ENCODE data around the gene CXCL14.

GRCh38 chr5:135600971-135601381 is 22.2 kb upstream of the CXCL14 start:
- TF ChIP-seq, protein P1, sequence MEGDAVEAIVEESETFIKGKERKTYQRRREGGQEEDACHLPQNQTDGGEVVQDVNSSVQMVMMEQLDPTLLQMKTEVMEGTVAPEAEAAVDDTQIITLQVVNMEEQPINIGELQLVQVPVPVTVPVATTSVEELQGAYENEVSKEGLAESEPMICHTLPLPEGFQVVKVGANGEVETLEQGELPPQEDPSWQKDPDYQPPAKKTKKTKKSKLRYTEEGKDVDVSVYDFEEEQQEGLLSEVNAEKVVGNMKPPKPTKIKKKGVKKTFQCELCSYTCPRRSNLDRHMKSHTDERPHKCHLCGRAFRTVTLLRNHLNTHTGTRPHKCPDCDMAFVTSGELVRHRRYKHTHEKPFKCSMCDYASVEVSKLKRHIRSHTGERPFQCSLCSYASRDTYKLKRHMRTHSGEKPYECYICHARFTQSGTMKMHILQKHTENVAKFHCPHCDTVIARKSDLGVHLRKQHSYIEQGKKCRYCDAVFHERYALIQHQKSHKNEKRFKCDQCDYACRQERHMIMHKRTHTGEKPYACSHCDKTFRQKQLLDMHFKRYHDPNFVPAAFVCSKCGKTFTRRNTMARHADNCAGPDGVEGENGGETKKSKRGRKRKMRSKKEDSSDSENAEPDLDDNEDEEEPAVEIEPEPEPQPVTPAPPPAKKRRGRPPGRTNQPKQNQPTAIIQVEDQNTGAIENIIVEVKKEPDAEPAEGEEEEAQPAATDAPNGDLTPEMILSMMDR (IDR thresholded peaks at IDR 0.05): no peak
- no peak for TF ChIP-seq POLR2A (IDR thresholded peaks at IDR 0.05)
